ENCODE measurements around the gene HOXA9. TPM values are rescaled to one million over a fixed set of nuclear protein-coding genes. Genes with fewer than 3 reads are reported as not detected.

Gene HOXA9
- polyA plus RNA-seq, 1 donor (not counting 4 experiments of a cell fraction or from before 2014, with no cell fraction given), result 28.1 TPM

GRCh38 chr7:27164367-27165088 is 809 bp downstream of the HOXA9 start:
- FAIRE-seq, result no peak
- peak overlapping the region; percentile 95 for H2AFZ ChIP-seq (ENCODE audit: control insufficient read depth, low read length)
- peak overlapping the region; percentile 83 for H3K9ac ChIP-seq (ENCODE audit: control insufficient read depth, extremely low read depth, insufficient read depth, low read length)
- H3K4me1 ChIP-seq (ENCODE audit: control insufficient read depth, extremely low read depth, insufficient read depth, low read length), result peaks cover 27% of the 10 kb centered on the region
- H3K79me2 ChIP-seq (ENCODE audit: control insufficient read depth, insufficient read depth, low read length), result peaks cover 75% of the 10 kb centered on the region
- H3K9me1 ChIP-seq (ENCODE audit: control insufficient read depth, extremely low read depth, insufficient read depth, low read length), result no peaks in the 10 kb centered on the region
- peak overlapping the region; percentile 98 for H3K4me2 ChIP-seq (ENCODE audit: control insufficient read depth, extremely low read depth, insufficient read depth, low read depth, low read length)
- peak overlapping the region; percentile 78 to 94 (median 84) for H3K4me3 ChIP-seq (ENCODE audit: control insufficient read depth in 2 of 3, extremely low read depth in 1 of 3, insufficient read depth in 2 of 3, low read depth in 1 of 3, low read length in 3 of 3)
- H3K36me3 ChIP-seq (ENCODE audit: control insufficient read depth in 2 of 2, extremely low read depth in 1 of 2, insufficient read depth in 2 of 2, low read length in 2 of 2), result peaks cover 4 to 10% of the 10 kb centered on the region in 2 experiments
- peak overlapping the region; percentile 87 for H3K27ac ChIP-seq (ENCODE audit: control insufficient read depth, insufficient read depth, low read length)
- H3K27me3 ChIP-seq (ENCODE audit: control insufficient read depth, extremely low read depth, insufficient read depth, low read length), result no peaks in the 10 kb centered on the region
- no peaks in the 10 kb centered on the region for H4K20me1 ChIP-seq (ENCODE audit: control insufficient read depth, extremely low read depth, insufficient read depth, low read length)
- peak in 2 of 3 experiments; percentile 33 to 40 for TF ChIP-seq CTCF (optimal IDR thresholded peaks at IDR 0.05 in 1 of 3, IDR thresholded peaks at IDR 0.05 in 1 of 3, conservative IDR thresholded peaks at IDR 0.05 in 1 of 3; ENCODE audit: extremely low read depth in 1 of 3, insufficient read depth in 2 of 3, low read length in 3 of 3)
- no peak for TF ChIP-seq EZH2 (IDR thresholded peaks at IDR 0.05; ENCODE audit: low read length)
- dilution Hi-C loops (cut with MboI; ENCODE audit: extremely low pct_ligation_motif_present, low sequenced_read_pairs), result no loop called here
- no peak for DNase-seq (ENCODE audit: low read depth, low spot score)
- no peaks in the 10 kb centered on the region for H3K9me3 ChIP-seq (ENCODE audit: control insufficient read depth, low read depth, low read length)

GRCh38 chr7:27164045-27164366 is 1.3 kb downstream of the HOXA9 start:
- H3K4me2 ChIP-seq (ENCODE audit: control insufficient read depth, extremely low read depth, insufficient read depth, low read depth, low read length), result peak overlapping the region; percentile 98
- peaks cover 76% of the 10 kb centered on the region for H3K79me2 ChIP-seq (ENCODE audit: control insufficient read depth, insufficient read depth, low read length)
- H3K36me3 ChIP-seq (ENCODE audit: control insufficient read depth in 2 of 2, extremely low read depth in 1 of 2, insufficient read depth in 2 of 2, low read length in 2 of 2), result peaks cover 4 to 10% of the 10 kb centered on the region in 2 experiments
- no peaks in the 10 kb centered on the region for H4K20me1 ChIP-seq (ENCODE audit: control insufficient read depth, extremely low read depth, insufficient read depth, low read length)
- peaks cover 32% of the 10 kb centered on the region for H3K4me1 ChIP-seq (ENCODE audit: control insufficient read depth, extremely low read depth, insufficient read depth, low read length)
- H2AFZ ChIP-seq (ENCODE audit: control insufficient read depth, low read length), result peak overlapping the region; percentile 9
- H3K27me3 ChIP-seq (ENCODE audit: control insufficient read depth, extremely low read depth, insufficient read depth, low read length), result no peaks in the 10 kb centered on the region
- dilution Hi-C loops (cut with MboI; ENCODE audit: extremely low pct_ligation_motif_present, low sequenced_read_pairs), result no loop called here
- H3K27ac ChIP-seq (ENCODE audit: control insufficient read depth, insufficient read depth, low read length), result peak overlapping the region; percentile 87
- no peaks in the 10 kb centered on the region for H3K9me1 ChIP-seq (ENCODE audit: control insufficient read depth, extremely low read depth, insufficient read depth, low read length)
- H3K9ac ChIP-seq (ENCODE audit: control insufficient read depth, extremely low read depth, insufficient read depth, low read length), result peak overlapping the region; percentile 83
- no peak for FAIRE-seq
- peak overlapping the region; percentile 78 to 94 (median 84) for H3K4me3 ChIP-seq (ENCODE audit: control insufficient read depth in 2 of 3, extremely low read depth in 1 of 3, insufficient read depth in 2 of 3, low read depth in 1 of 3, low read length in 3 of 3)
- no peak for DNase-seq (ENCODE audit: low read depth, low spot score)
- H3K9me3 ChIP-seq (ENCODE audit: control insufficient read depth, low read depth, low read length), result no peaks in the 10 kb centered on the region
- TF ChIP-seq EZH2 (IDR thresholded peaks at IDR 0.05; ENCODE audit: low read length), result no peak
- no peak for TF ChIP-seq CTCF (optimal IDR thresholded peaks at IDR 0.05 in 1 of 3, IDR thresholded peaks at IDR 0.05 in 1 of 3, conservative IDR thresholded peaks at IDR 0.05 in 1 of 3; ENCODE audit: extremely low read depth in 1 of 3, insufficient read depth in 2 of 3, low read length in 3 of 3)

All from keratinocyte (primary cell).